Measurements from ENCODE around the gene MRPL2.

The MRPL2 gene

GRCh38 chr6:43075670-43076463, 16.6 kb upstream of the MRPL2 start, which contains the start of gene PTK7:
Gene PTK7 (plus strand): TSS chr6:43076314. CDS start chr6:43076489, 175 bp downstream.
- peak; percentile 51 for DNase-seq
- Mint-ChIP-seq H3K4me1 (peaks cover 2% of the 10 kb centered on the region), H3K36me3 (peaks cover 3% of the 10 kb centered on the region), H3K4me3 (peak within 1 kb of the TSS; percentile 53), H3K9me3 (no peaks in the 10 kb centered on the region), H3K27me3 (peaks cover 62% of the 10 kb centered on the region), H3K27ac (no peak within 1 kb of the TSS)
- CTCF ChIA-PET, result interaction anchor here (0.8 to 1.5 kb wide), 2 partner anchors 54 to 174 kb away, joined by 3 to 4 read pairs; no protein-coding TSS in a partner anchor

GRCh38 chr6:43074847-43075669, 15.8 kb upstream of the MRPL2 start:
- CTCF ChIA-PET, result interaction anchor here (1.0 kb wide), 1 partner anchor 69 kb away, joined by 4 read pairs; no protein-coding TSS in a partner anchor
- Mint-ChIP-seq H3K4me1 (peaks cover 6% of the 10 kb centered on the region), H3K4me3 (no peak overlapping the region), H3K27ac (no peak overlapping the region), H3K36me3 (peaks cover 3% of the 10 kb centered on the region), H3K27me3 (peaks cover 60% of the 10 kb centered on the region), H3K9me3 (no peaks in the 10 kb centered on the region)
- DNase-seq, result no peak

DNA sequence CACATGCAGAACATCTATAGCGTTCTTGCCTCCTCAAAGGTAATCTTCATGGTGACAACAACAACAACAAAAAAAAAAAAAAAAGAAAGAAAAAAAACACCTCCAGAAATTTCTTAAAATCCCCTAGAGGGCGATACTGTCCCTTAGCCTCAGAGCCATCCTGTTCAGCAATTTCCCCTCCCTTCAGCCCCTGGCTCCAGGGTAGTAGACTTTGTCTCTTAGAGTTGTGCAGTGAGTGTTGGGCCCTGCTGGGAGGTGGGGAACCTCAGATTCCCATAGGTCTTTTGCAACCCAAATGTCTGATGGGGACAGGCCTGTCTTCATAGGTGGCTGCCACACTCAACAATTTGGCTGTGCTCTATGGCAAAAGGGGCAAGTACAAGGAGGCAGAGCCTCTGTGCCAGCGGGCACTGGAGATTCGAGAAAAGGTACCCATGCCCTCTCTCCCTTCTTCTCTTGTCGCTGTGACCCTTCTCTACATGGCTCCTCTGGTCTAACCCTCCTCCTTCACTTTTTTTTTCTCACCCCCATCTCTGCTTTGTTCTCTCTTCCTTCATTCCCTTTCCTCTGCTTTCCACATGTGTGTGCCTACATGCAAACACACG, 10.9 kb upstream of the MRPL2 start:
- H3K9me3 Mint-ChIP-seq, result no peaks in the 10 kb centered on the region
- DNase-seq, result peak; percentile 48
- CTCF ChIA-PET, result interaction anchor here (0.7 to 1.1 kb wide), 3 partner anchors 73 to 402 kb away, joined by 3 to 9 read pairs (median 6); no protein-coding TSS in a partner anchor
- H3K36me3 Mint-ChIP-seq, result peaks cover 3% of the 10 kb centered on the region
- peaks cover 14% of the 10 kb centered on the region for H3K27me3 Mint-ChIP-seq
- H3K4me3 Mint-ChIP-seq, result no peak overlapping the region
- H3K4me1 Mint-ChIP-seq, result peaks cover 5% of the 10 kb centered on the region
- H3K27ac Mint-ChIP-seq, result no peak overlapping the region

DNA sequence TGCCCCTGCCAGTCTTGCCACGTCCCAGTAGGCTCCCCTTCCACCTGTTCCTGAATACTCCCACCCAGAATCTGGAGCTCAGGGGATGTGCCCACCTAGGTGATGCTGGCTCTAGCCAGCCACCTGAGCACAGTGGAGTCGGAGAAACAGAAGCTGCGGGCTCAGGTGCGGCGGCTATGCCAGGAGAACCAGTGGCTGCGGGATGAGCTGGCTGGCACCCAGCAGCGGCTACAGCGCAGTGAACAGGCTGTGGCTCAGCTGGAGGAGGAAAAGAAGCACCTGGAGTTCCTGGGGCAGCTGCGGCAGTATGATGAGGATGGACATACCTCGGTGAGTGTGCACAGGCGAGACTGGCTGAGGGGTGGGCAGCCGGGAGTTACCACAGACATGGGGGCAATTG, 3.6 kb upstream of the MRPL2 start:
- Mint-ChIP-seq H3K4me1 (peaks cover 32% of the 10 kb centered on the region), H3K36me3 (peaks cover 6% of the 10 kb centered on the region), H3K27me3 (no peaks in the 10 kb centered on the region), H3K4me3 (no peak overlapping the region), H3K27ac (no peak overlapping the region), H3K9me3 (no peaks in the 10 kb centered on the region)
- DNase-seq, result no peak
- CTCF ChIA-PET, result interaction anchor here (0.9 kb wide), 1 partner anchor 81 kb away, joined by 3 read pairs; no protein-coding TSS in a partner anchor

GRCh38 chr6:43061861-43062260, 2.6 kb upstream of the MRPL2 start:
- Mint-ChIP-seq H3K4me1 (peaks cover 36% of the 10 kb centered on the region), H3K36me3 (peaks cover 8% of the 10 kb centered on the region), H3K27me3 (no peaks in the 10 kb centered on the region), H3K4me3 (no peak overlapping the region), H3K27ac (no peak overlapping the region), H3K9me3 (no peaks in the 10 kb centered on the region)
- no peak for DNase-seq
- CTCF ChIA-PET, result no interaction called here

- H3K4me1 Mint-ChIP-seq, result peaks cover 40% of the 10 kb centered on the region
- H3K4me3 Mint-ChIP-seq, result peak overlapping the region; percentile 93
- H3K27ac Mint-ChIP-seq, result no peak overlapping the region
- H3K9me3 Mint-ChIP-seq, result no peaks in the 10 kb centered on the region
- H3K36me3 Mint-ChIP-seq, result peaks cover 11% of the 10 kb centered on the region
- no peaks in the 10 kb centered on the region for H3K27me3 Mint-ChIP-seq
- DNase-seq, result no peak
- CTCF ChIA-PET, result interaction anchor here (0.9 to 1.7 kb wide), 2 partner anchors 8 to 83 kb away, joined by 3 to 6 read pairs; no protein-coding TSS in a partner anchor
These were observed 1.8 kb upstream of the MRPL2 start for GRCh38 chr6:43060755-43061633.

- peak overlapping the region; percentile 93 for H3K4me3 Mint-ChIP-seq
- CTCF ChIA-PET, result interaction anchor here (0.9 to 1.7 kb wide), 2 partner anchors 9 to 84 kb away, joined by 3 to 6 read pairs; no protein-coding TSS in a partner anchor
- DNase-seq, result no peak
- H3K27me3 Mint-ChIP-seq, result no peaks in the 10 kb centered on the region
- peaks cover 17% of the 10 kb centered on the region for H3K36me3 Mint-ChIP-seq
- peak overlapping the region; percentile 98 for H3K27ac Mint-ChIP-seq
- H3K4me1 Mint-ChIP-seq, result peaks cover 41% of the 10 kb centered on the region
- no peaks in the 10 kb centered on the region for H3K9me3 Mint-ChIP-seq
These were observed 960 bp upstream of the MRPL2 start for GRCh38 chr6:43060034-43060754.

- DNase-seq, result no peak
- peaks cover 22% of the 10 kb centered on the region for H3K36me3 Mint-ChIP-seq
- no peaks in the 10 kb centered on the region for H3K9me3 Mint-ChIP-seq
- no peaks in the 10 kb centered on the region for H3K27me3 Mint-ChIP-seq
- CTCF ChIA-PET, result interaction anchor here (1.0 kb wide), 1 partner anchor 14 kb away, joined by 3 read pairs; no protein-coding TSS in a partner anchor
- H3K4me3 Mint-ChIP-seq, result peak overlapping the region; percentile 93
- H3K27ac Mint-ChIP-seq, result peak overlapping the region; percentile 98
- peaks cover 49% of the 10 kb centered on the region for H3K4me1 Mint-ChIP-seq
These were observed 703 bp downstream of the MRPL2 start for GRCh38 chr6:43058531-43058930.

GRCh38 chr6:43055966-43056365, 3.3 kb downstream of the MRPL2 start:
- Mint-ChIP-seq H3K4me1 (peaks cover 67% of the 10 kb centered on the region), H3K4me3 (no peak overlapping the region), H3K27ac (no peak overlapping the region)

DNA sequence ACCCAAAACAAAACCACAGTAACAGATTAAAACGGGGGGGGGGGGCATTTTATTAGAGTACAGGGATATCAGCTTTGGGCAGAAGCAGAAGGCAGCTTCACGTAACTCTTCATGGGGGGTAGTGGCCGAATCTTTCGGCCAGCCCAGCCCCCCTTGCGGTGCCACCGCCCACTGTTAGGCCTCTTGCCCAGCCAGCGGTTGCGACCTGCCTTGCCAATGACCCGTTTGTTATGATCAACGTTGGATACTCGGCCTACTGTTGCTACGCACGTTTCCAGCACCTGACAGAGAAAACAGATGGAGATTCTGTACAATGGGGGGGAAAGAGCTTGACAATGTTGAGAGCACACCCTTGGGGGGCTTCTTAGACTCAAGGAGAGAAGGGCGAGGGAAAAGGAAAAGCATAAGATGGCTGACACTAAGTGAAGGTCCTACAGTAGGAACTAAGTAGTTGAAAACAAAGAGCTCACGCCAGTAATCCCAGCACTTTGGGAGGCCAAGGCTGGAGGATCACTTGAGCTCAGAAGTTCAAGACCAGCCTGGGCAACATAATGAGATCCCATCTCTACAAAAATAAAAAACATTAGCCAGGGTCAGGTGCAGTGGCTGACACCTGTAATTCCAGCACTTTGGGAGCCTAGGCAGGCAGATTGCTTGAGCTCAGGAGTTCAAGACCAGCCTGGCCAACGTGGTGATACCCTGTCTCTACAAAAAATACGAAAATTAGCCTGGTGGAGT, 4.9 kb downstream of the MRPL2 start:
- Mint-ChIP-seq H3K4me1 (peaks cover 57% of the 10 kb centered on the region), H3K27me3 (no peaks in the 10 kb centered on the region), H3K36me3 (peaks cover 36% of the 10 kb centered on the region), H3K9me3 (no peaks in the 10 kb centered on the region), H3K4me3 (peak overlapping the region; percentile 99), H3K27ac (peak overlapping the region; percentile 99)
- CTCF ChIA-PET, result interaction anchor here (0.9 to 1.3 kb wide), 2 partner anchors 40 to 453 kb away, joined by 3 read pairs; partner anchors contain the start of genes KLHDC3 and MEA1
- DNase-seq, result no peak

More at GRCh38 chr6:43055966-43056365, 3.3 kb downstream of the MRPL2 start:
- H3K9me3 Mint-ChIP-seq, result no peaks in the 10 kb centered on the region
- CTCF ChIA-PET, result interaction anchor here (1.1 kb wide), 1 partner anchor 88 kb away, joined by 3 read pairs; no protein-coding TSS in a partner anchor
- no peaks in the 10 kb centered on the region for H3K27me3 Mint-ChIP-seq
- DNase-seq, result no peak
- peaks cover 29% of the 10 kb centered on the region for H3K36me3 Mint-ChIP-seq

- CTCF ChIA-PET, result no interaction called here
- peak within 1 kb of the TSS; percentile 99 for H3K4me3 Mint-ChIP-seq
- peak; percentile 96 for DNase-seq
- H3K36me3 Mint-ChIP-seq, result peaks cover 40% of the 10 kb centered on the region
- H3K27me3 Mint-ChIP-seq, result no peaks in the 10 kb centered on the region
- H3K9me3 Mint-ChIP-seq, result no peaks in the 10 kb centered on the region
- peaks cover 50% of the 10 kb centered on the region for H3K4me1 Mint-ChIP-seq
- peak within 1 kb of the TSS; percentile 99 for H3K27ac Mint-ChIP-seq
These were observed 5.6 kb downstream of the MRPL2 start, which contains the start of gene CUL7 for GRCh38 chr6:43053545-43054205. Gene CUL7 (minus strand): TSS chr6:43053851. CDS start chr6:43052788, 1,063 bp downstream.

Data from activated naive CD4-positive, alpha-beta T cell treated with anti-CD3 and anti-CD28 coated beads, Interleukin-2, amount 10 ng/mL, durations not matched to agents 7 days and 5 days (primary cell).